Astrocyte of the spinal cord (primary cell): Measurements from ENCODE around the gene GLB1L2.
"Not testable (repeated sequence)": the region's sequence is repeated elsewhere in the genome, so short reads cannot be mapped to it uniquely, and the experiment has no call there.

Source experiments
- DNase-seq: peaks from one replicate; pipeline ENCODE4 v3.0.0; 2011; ENCODE audit warnings: low read depth, low spot score
- H3K4me3 ChIP-seq: 2 replicates; pipeline ENCODE4 v1.5.1; 2011; ENCODE audit warnings: low read depth, mild to moderate bottlenecking, low read length, moderate library complexity
- in situ Hi-C: cut with HindIII; loops from 2 replicates; pipeline ENCODE4 v1.10.0; 2017; ENCODE audit warnings: low sequenced_read_pairs
- TF ChIP-seq, protein P1 (sequence below): IDR thresholded peaks from 2 replicates; pipeline ENCODE4 v1.5.1; 2012; ENCODE audit warnings: low read depth, mild to moderate bottlenecking, low read length, inconsistent platforms

Gene GLB1L2

GRCh38 chr11:134340354-134340964 is 8.7 kb downstream of the GLB1L2 start:
- in situ Hi-C loops: no loop called here
- TF ChIP-seq, protein P1, sequence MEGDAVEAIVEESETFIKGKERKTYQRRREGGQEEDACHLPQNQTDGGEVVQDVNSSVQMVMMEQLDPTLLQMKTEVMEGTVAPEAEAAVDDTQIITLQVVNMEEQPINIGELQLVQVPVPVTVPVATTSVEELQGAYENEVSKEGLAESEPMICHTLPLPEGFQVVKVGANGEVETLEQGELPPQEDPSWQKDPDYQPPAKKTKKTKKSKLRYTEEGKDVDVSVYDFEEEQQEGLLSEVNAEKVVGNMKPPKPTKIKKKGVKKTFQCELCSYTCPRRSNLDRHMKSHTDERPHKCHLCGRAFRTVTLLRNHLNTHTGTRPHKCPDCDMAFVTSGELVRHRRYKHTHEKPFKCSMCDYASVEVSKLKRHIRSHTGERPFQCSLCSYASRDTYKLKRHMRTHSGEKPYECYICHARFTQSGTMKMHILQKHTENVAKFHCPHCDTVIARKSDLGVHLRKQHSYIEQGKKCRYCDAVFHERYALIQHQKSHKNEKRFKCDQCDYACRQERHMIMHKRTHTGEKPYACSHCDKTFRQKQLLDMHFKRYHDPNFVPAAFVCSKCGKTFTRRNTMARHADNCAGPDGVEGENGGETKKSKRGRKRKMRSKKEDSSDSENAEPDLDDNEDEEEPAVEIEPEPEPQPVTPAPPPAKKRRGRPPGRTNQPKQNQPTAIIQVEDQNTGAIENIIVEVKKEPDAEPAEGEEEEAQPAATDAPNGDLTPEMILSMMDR: no peak

DNA sequence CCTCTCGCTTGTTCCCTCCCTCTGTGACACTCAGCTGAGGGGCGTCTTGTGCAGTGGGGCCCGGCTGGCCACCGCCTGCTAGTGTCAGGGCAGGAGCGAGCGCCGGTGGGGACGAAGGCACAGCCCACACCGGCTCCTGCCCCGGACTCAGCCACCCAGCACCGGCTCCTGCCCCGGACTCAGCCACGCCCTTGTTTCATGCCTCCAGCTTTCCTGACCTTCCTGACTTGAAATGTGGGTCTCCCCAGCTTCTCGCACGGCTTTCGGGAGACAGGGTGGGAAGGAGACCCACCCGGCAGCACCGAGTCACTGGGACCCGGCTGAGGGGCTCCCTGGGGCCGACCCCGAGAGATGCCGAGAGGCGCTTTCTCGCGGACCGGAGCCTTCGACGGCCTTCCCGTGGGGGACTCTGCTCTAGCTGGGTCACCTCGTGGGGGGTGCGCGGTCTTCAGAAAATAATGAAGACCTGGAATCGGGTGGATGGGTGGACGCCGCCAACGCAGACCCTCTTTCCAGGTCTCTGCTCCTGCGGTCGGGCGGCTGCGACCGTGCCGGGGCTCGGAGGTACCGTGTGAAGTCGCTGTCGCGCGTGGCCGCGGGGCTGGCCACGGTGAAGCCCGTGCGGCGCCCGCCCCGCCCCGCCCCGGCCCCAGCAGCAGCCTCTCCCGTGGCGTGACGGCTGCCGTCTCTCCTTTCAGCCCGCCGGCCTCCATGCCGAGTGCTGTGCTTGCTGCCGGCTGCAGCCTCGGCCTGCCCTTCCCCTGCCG is 10.2 kb downstream of the GLB1L2 start:
- DNase-seq: no peak
- no peak overlapping the region for H3K4me3 ChIP-seq
- TF ChIP-seq, protein P1: no peak
- in situ Hi-C loops: no loop called here

More at GRCh38 chr11:134340354-134340964, 8.7 kb downstream of the GLB1L2 start:
- H3K4me3 ChIP-seq: no peak overlapping the region
- DNase-seq: no peak

- TF ChIP-seq, protein P1: no peak
- H3K4me3 ChIP-seq: no peak overlapping the region
- no peak for DNase-seq
- in situ Hi-C loops: no loop called here
Measured at GRCh38 chr11:134342572-134343340, 11.0 kb downstream of the GLB1L2 start.

- no peak overlapping the region for H3K4me3 ChIP-seq
- in situ Hi-C loops: no loop called here
- no peak for DNase-seq
- TF ChIP-seq, protein P1: no peak
Measured at GRCh38 chr11:134343646-134344045, 11.9 kb downstream of the GLB1L2 start.

- in situ Hi-C loops, DNase-seq, H3K4me3 ChIP-seq: not testable (repeated sequence)
Measured at GRCh38 chr11:134344497-134345236, 12.9 kb downstream of the GLB1L2 start.

GRCh38 chr11:134345237-134345550 is 13.4 kb downstream of the GLB1L2 start:
- in situ Hi-C loops: no loop called here
- no peak overlapping the region for H3K4me3 ChIP-seq
- no peak for DNase-seq
- TF ChIP-seq, protein P1: no peak
